ENCODE measurements around the gene MARK1.

The MARK1 gene

DNA sequence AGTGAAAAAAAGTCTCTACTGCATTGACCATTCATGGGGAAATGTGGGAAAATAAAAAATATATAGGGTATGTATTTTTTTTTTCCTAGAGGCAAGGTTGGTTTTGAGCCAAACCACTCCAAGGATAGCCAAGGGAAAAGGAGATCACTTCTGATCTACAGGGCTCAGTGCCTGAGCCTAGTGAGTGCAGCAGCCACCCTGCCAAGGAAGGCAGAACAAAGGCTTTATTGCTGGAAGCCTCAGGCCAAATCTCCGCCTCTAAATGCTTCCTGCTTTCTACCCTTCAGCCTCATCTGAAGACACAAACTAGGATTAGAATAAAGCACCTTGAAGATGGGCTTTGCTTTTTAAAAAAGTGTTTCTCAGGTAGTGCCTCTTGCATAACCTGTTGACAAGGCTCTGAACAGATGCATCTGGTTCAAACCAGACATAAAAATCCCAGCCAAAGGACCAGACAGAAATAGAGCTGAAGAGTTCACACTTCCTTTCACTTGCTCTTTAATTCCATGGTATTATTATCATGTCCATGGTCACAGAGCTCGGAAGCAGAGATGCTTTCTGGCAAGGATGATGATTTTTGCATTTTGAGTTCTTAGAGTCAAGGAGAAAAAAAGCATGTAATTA is 172.7 kb downstream of the MARK1 start:
- H3K27ac ChIP-seq (ENCODE audit: low read length) = no peak overlapping the region
- peaks cover 0 to 3% of the 10 kb centered on the region in 2 donors for H3K27me3 ChIP-seq (ENCODE audit: control insufficient read depth in 1 of 2, insufficient read depth in 2 of 2, low read length in 2 of 2)
- no peak overlapping the region for H3K9ac ChIP-seq (ENCODE audit: low read length in 2 of 2)
- H3K4me3 ChIP-seq (ENCODE audit: low read length in 2 of 2) = no peak overlapping the region
- no peaks in the 10 kb centered on the region for H3K4me1 ChIP-seq (ENCODE audit: control insufficient read depth, insufficient read depth, low read length)
- H3K9me3 ChIP-seq (ENCODE audit: control insufficient read depth in 2 of 2, low read length in 2 of 2) = no peaks in the 10 kb centered on the region
- H3K36me3 ChIP-seq (ENCODE audit: control insufficient read depth in 2 of 2, insufficient read depth in 2 of 2, low read length in 2 of 2) = no peaks in the 10 kb centered on the region

DNA sequence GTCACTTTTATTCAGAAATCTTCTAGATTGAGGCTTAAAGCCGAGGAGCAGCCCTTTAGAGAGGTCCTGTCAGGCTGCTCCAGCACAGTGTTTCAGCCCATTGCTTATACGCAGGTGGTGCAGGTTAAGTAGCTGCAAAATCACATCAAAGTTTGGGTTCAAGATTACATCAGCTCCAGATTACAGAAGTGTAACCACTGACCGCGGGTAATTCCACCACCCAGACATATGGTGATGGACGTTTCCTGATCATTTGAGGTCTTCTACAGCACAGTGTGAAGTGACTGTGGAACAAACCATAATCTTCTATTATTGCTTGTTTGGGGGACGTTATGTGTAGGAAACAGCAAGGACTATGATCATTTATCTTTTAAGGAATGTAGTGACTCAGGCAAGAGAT is 174.0 kb downstream of the MARK1 start:
- no peaks in the 10 kb centered on the region for H3K4me1 ChIP-seq (ENCODE audit: control insufficient read depth, insufficient read depth, low read length)

DNA sequence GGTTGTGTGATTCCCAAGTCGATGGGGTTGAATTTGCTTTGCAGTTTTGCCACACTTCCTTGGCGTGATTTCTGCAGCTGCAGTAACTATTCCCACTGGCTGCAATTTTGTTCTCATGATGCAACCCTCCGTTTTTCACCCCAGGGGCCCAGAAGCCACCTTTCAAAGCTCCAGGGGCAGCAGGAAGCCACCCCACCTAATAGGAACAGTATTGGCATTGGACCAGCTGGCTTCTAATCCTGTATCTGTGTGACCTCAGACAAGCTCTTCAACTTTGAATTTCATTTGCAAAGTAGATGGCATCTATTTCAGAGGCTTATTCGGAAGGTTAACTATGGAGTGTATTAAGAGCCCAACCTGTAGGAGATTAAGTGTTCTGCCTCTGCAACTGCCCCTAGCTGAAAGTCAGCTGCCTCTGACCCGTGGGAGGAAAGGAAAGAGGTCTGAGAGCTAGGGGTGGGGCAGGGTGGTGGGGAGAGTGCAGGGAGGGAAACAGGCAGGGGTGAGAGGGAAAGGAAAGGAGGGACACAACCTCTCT is 174.9 kb downstream of the MARK1 start:
- Histone ChIP-seq H3K36me3 (ENCODE audit: control insufficient read depth in 2 of 2, insufficient read depth in 2 of 2, low read length in 2 of 2) (no peaks in the 10 kb centered on the region), H3K9ac (ENCODE audit: low read length in 2 of 2) (no peak overlapping the region), H3K4me3 (ENCODE audit: low read length in 2 of 2) (no peak overlapping the region), H3K27ac (ENCODE audit: low read length) (no peak overlapping the region), H3K27me3 (ENCODE audit: control insufficient read depth in 1 of 2, insufficient read depth in 2 of 2, low read length in 2 of 2) (peaks cover 2 to 4% of the 10 kb centered on the region in 2 donors), H3K9me3 (ENCODE audit: control insufficient read depth in 2 of 2, low read length in 2 of 2) (no peaks in the 10 kb centered on the region), H3K4me1 (ENCODE audit: control insufficient read depth, insufficient read depth, low read length) (no peaks in the 10 kb centered on the region)

More for the DNA sequence above, 174.0 kb downstream of the MARK1 start:
- Histone ChIP-seq H3K4me3 (ENCODE audit: low read length in 2 of 2) (no peak overlapping the region), H3K9ac (ENCODE audit: low read length in 2 of 2) (no peak overlapping the region), H3K27me3 (ENCODE audit: control insufficient read depth in 1 of 2, insufficient read depth in 2 of 2, low read length in 2 of 2) (peaks cover 0 to 4% of the 10 kb centered on the region in 2 donors), H3K27ac (ENCODE audit: low read length) (no peak overlapping the region), H3K36me3 (ENCODE audit: control insufficient read depth in 2 of 2, insufficient read depth in 2 of 2, low read length in 2 of 2) (no peaks in the 10 kb centered on the region), H3K9me3 (ENCODE audit: control insufficient read depth in 2 of 2, low read length in 2 of 2) (no peaks in the 10 kb centered on the region)

DNA sequence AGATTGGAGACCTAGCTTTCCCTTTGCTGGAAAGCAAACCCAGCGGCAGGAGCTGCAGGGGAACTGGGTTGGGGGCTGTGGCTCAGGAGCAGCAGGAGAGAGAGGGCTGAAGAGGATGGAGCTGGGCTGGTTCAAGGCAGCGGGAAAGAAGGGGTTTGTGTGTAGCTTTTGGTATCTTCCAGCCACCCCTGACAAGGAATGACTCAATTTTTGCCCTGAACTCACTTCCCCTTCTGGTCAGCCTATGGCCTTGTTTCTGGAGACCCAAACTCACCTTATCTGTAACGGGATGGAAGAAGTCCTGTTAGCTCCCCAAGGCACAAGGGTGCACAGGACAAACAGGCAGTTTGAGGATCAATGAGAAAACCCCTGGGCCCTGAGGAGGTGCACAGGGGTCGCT is 175.4 kb downstream of the MARK1 start:
- Histone ChIP-seq H3K9ac (ENCODE audit: low read length in 2 of 2) (no peak overlapping the region), H3K36me3 (ENCODE audit: control insufficient read depth in 2 of 2, insufficient read depth in 2 of 2, low read length in 2 of 2) (no peaks in the 10 kb centered on the region), H3K4me1 (ENCODE audit: control insufficient read depth, insufficient read depth, low read length) (no peaks in the 10 kb centered on the region), H3K27ac (ENCODE audit: low read length) (no peak overlapping the region), H3K27me3 (ENCODE audit: control insufficient read depth in 1 of 2, insufficient read depth in 2 of 2, low read length in 2 of 2) (peaks cover 2 to 4% of the 10 kb centered on the region in 2 donors), H3K4me3 (ENCODE audit: low read length in 2 of 2) (no peak overlapping the region), H3K9me3 (ENCODE audit: control insufficient read depth in 2 of 2, low read length in 2 of 2) (no peaks in the 10 kb centered on the region)

DNA sequence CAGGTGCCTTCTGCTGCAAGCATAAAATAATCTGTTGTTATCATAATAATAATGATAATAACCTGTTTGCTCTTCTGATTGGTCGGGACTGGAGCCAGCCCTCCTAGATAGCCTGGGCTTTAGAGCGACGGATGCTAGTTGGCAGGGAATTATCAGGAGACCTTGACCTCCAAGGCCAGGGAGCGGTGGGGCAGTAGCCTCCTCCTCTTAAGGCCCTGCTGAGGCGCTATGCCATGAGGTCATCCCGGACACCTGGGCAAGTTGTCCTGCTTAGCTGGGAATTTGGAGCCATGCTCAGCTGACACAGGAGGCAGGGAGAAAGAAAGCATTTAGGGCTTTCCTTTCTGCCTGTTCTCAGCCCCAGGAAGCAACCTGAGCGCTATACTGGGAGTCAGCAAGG is 177.8 kb downstream of the MARK1 start:
- Histone ChIP-seq H3K4me1 (ENCODE audit: control insufficient read depth, insufficient read depth, low read length) (no peaks in the 10 kb centered on the region), H3K9me3 (ENCODE audit: control insufficient read depth in 2 of 2, low read length in 2 of 2) (no peaks in the 10 kb centered on the region), H3K27me3 (ENCODE audit: control insufficient read depth in 1 of 2, insufficient read depth in 2 of 2, low read length in 2 of 2) (peaks cover 2 to 3% of the 10 kb centered on the region in 2 donors), H3K27ac (ENCODE audit: low read length) (no peak overlapping the region), H3K9ac (ENCODE audit: low read length in 2 of 2) (no peak overlapping the region), H3K36me3 (ENCODE audit: control insufficient read depth in 2 of 2, insufficient read depth in 2 of 2, low read length in 2 of 2) (no peaks in the 10 kb centered on the region), H3K4me3 (ENCODE audit: low read length in 2 of 2) (no peak overlapping the region)

DNA sequence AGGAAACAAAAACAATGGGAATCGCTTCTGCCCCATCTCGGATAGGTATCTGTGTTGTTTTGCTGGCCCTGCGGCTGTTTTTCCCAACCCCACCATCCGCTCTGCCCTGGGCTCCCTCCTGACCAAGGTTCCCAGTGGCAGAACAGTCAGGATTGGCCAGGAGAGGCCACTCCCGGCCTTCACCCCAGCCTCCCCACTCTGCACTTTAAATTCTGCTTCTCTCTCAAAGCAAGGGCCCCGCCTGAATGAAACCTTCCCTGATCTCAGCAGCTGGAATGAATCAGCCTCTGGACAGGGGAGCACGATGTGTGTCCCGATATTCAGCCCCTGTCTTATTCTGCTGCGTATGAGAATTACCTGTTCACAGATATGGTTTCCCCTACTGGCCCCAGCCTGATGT is 178.5 kb downstream of the MARK1 start:
- no peak overlapping the region for H3K4me3 ChIP-seq (ENCODE audit: low read length in 2 of 2)
- H3K27ac ChIP-seq (ENCODE audit: low read length) = no peak overlapping the region
- no peaks in the 10 kb centered on the region for H3K36me3 ChIP-seq (ENCODE audit: control insufficient read depth in 2 of 2, insufficient read depth in 2 of 2, low read length in 2 of 2)
- H3K9ac ChIP-seq (ENCODE audit: low read length in 2 of 2) = no peak overlapping the region
- no peaks in the 10 kb centered on the region for H3K9me3 ChIP-seq (ENCODE audit: control insufficient read depth in 2 of 2, low read length in 2 of 2)
- no peaks in the 10 kb centered on the region for H3K4me1 ChIP-seq (ENCODE audit: control insufficient read depth, insufficient read depth, low read length)
- peaks cover 2 to 3% of the 10 kb centered on the region in 2 donors for H3K27me3 ChIP-seq (ENCODE audit: control insufficient read depth in 1 of 2, insufficient read depth in 2 of 2, low read length in 2 of 2)

DNA sequence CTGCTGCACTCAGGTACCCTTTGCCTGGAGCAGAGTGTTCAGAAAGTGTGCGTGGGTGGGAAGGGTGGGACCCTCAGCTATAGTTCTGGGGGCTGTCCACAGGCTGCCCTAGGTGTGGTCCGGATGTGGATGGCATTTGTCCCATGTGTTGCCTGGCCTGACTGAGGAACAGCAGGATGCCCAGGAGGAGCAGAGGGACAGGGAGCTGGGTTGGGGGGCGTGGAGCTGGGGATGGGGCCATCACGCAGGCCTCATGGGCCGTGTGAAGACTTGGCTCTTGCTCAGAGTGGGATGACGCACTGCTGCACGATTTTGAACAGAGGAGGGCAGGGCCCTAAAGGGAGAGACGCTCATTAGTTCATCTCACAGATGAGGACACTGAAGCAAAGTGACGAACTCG is 179.2 kb downstream of the MARK1 start:
- no peak overlapping the region for H3K27ac ChIP-seq (ENCODE audit: low read length)
- peaks cover 2 to 3% of the 10 kb centered on the region in 2 donors for H3K27me3 ChIP-seq (ENCODE audit: control insufficient read depth in 1 of 2, insufficient read depth in 2 of 2, low read length in 2 of 2)
- H3K9me3 ChIP-seq (ENCODE audit: control insufficient read depth in 2 of 2, low read length in 2 of 2) = no peaks in the 10 kb centered on the region
- no peak overlapping the region for H3K9ac ChIP-seq (ENCODE audit: low read length in 2 of 2)
- no peaks in the 10 kb centered on the region for H3K36me3 ChIP-seq (ENCODE audit: control insufficient read depth in 2 of 2, insufficient read depth in 2 of 2, low read length in 2 of 2)
- no peak overlapping the region for H3K4me3 ChIP-seq (ENCODE audit: low read length in 2 of 2)
- no peaks in the 10 kb centered on the region for H3K4me1 ChIP-seq (ENCODE audit: control insufficient read depth, insufficient read depth, low read length)

DNA sequence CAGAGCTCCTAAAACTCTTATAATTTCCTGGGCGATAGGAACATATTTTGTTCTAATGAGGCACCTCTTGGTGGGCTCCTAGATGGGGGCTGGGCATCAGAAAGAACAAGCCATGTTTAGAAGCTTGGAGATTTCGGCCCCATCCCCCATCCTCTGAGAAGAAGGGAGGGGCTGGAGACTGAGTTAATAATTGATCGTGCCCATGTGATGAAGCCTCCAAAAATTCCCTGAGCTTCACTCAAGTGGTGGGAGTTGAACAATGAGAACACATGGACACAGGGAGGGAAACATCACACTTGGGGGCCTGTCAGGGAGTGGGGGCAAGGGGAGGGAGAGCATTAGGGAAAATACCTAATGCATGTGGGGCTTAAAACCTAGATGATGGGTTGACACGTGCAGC is 180.3 kb downstream of the MARK1 start:
- Histone ChIP-seq H3K36me3 (ENCODE audit: control insufficient read depth in 2 of 2, insufficient read depth in 2 of 2, low read length in 2 of 2) (no peaks in the 10 kb centered on the region), H3K4me3 (ENCODE audit: low read length in 2 of 2) (no peak overlapping the region), H3K4me1 (ENCODE audit: control insufficient read depth, insufficient read depth, low read length) (no peaks in the 10 kb centered on the region), H3K9ac (ENCODE audit: low read length in 2 of 2) (no peak overlapping the region), H3K27me3 (ENCODE audit: control insufficient read depth in 1 of 2, insufficient read depth in 2 of 2, low read length in 2 of 2) (peaks cover 2 to 3% of the 10 kb centered on the region in 2 donors), H3K9me3 (ENCODE audit: control insufficient read depth in 2 of 2, low read length in 2 of 2) (no peaks in the 10 kb centered on the region), H3K27ac (ENCODE audit: low read length) (no peak overlapping the region)

DNA sequence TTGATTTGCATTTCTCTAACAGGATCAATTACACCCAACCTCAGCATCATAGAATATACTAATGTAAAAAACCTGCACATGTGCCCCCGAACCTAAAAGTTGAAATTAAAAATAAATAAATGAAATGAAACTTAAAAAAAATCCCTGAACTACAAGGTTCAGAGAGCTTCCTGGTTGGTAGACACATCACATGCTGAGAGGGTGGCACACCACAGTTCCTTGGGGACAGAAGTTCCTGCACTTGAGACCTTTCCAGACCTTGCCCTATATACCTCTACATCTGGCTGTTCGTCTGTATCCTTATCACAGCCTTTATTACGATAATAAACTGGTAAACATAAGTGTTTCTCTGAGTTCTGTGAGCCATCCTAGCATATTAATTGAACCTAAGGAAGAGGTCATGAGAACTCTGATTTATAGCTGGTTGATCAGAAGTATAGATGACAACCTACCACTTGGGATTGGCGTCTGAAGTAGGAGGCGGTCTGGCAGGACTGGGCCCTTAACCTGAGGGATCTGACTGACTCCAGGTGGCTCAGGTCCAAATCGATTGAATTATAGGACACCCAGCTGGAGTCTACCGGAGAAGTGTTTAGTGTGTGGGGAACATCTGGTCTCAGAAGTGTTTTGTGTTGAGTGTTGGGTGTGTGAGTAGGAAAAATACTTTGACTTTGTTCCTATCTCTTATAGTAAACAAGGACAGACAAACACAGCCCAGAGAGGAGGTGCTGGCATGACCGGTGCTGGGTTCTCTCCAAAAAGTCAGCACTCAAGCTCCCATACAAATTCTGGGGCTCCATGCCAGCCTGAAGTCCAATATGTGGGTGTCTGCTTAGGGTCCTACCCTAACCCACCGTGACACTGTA is 181.2 kb downstream of the MARK1 start:
- H3K36me3 ChIP-seq (ENCODE audit: control insufficient read depth in 2 of 2, insufficient read depth in 2 of 2, low read length in 2 of 2) = no peaks in the 10 kb centered on the region
- no peak overlapping the region for H3K27ac ChIP-seq (ENCODE audit: low read length)
- H3K9me3 ChIP-seq (ENCODE audit: control insufficient read depth in 2 of 2, low read length in 2 of 2) = no peaks in the 10 kb centered on the region
- no peak overlapping the region for H3K9ac ChIP-seq (ENCODE audit: low read length in 2 of 2)
- H3K4me1 ChIP-seq (ENCODE audit: control insufficient read depth, insufficient read depth, low read length) = no peaks in the 10 kb centered on the region
- H3K27me3 ChIP-seq (ENCODE audit: control insufficient read depth in 1 of 2, insufficient read depth in 2 of 2, low read length in 2 of 2) = peaks cover 2 to 3% of the 10 kb centered on the region in 2 donors
- no peak overlapping the region for H3K4me3 ChIP-seq (ENCODE audit: low read length in 2 of 2)

DNA sequence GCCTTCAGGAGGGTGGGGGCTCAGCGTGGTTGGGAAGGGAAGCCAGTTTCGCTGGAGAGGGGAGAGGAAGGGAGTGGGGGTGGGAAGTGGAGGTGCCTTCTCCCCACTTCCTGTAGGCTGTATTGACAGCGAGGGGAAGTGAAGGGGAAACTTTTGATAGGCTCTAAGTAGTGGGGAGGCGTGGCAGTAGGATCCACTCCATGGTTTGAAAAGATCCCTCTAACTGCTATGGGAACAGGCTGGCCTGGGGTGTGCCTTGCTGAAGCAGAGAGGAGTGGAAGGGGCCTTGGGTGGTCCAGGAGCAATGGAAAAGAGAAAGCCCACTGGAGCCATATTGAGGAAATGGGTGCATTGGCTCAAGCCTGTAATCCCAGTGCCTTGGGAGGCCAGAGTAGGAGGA is 182.4 kb downstream of the MARK1 start:
- Histone ChIP-seq H3K4me1 (ENCODE audit: control insufficient read depth, insufficient read depth, low read length) (no peaks in the 10 kb centered on the region), H3K27ac (ENCODE audit: low read length) (no peak overlapping the region), H3K27me3 (ENCODE audit: control insufficient read depth in 1 of 2, insufficient read depth in 2 of 2, low read length in 2 of 2) (peaks cover 2 to 3% of the 10 kb centered on the region in 2 donors), H3K4me3 (ENCODE audit: low read length in 2 of 2) (no peak overlapping the region), H3K36me3 (ENCODE audit: control insufficient read depth in 2 of 2, insufficient read depth in 2 of 2, low read length in 2 of 2) (no peaks in the 10 kb centered on the region), H3K9me3 (ENCODE audit: control insufficient read depth in 2 of 2, low read length in 2 of 2) (no peaks in the 10 kb centered on the region), H3K9ac (ENCODE audit: low read length in 2 of 2) (no peak overlapping the region)

All from stomach smooth muscle (tissue), 2 donors.